GM19468 (cell line): ENCODE measurements around the gene DLGAP4.

ENCODE experiments used
- ATAC-seq: cut with Tn5 transposase; IDR thresholded peaks from one replicate; pipeline ENCODE4 v1.9.1; 2021; ENCODE audit warnings: mild to moderate bottlenecking, moderate library complexity, moderate number of reproducible peaks; ENCODE audit not compliant: unreplicated experiment; ENCODE audit errors: extremely low read depth

DLGAP4 gene, protein sequence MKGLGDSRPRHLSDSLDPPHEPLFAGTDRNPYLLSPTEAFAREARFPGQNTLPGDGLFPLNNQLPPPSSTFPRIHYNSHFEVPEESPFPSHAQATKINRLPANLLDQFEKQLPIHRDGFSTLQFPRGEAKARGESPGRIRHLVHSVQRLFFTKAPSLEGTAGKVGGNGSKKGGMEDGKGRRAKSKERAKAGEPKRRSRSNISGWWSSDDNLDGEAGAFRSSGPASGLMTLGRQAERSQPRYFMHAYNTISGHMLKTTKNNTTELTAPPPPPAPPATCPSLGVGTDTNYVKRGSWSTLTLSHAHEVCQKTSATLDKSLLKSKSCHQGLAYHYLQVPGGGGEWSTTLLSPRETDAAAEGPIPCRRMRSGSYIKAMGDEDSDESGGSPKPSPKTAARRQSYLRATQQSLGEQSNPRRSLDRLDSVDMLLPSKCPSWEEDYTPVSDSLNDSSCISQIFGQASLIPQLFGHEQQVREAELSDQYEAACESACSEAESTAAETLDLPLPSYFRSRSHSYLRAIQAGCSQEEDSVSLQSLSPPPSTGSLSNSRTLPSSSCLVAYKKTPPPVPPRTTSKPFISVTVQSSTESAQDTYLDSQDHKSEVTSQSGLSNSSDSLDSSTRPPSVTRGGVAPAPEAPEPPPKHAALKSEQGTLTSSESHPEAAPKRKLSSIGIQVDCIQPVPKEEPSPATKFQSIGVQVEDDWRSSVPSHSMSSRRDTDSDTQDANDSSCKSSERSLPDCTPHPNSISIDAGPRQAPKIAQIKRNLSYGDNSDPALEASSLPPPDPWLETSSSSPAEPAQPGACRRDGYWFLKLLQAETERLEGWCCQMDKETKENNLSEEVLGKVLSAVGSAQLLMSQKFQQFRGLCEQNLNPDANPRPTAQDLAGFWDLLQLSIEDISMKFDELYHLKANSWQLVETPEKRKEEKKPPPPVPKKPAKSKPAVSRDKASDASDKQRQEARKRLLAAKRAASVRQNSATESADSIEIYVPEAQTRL

GRCh38 chr20:36305602-36306551, at the start of gene DLGAP4:
DLGAP4 (plus strand) TSS chr20:36306339; CDS start chr20:36431718, 125,379 bp downstream.
- ATAC-seq, result no peak

DNA sequence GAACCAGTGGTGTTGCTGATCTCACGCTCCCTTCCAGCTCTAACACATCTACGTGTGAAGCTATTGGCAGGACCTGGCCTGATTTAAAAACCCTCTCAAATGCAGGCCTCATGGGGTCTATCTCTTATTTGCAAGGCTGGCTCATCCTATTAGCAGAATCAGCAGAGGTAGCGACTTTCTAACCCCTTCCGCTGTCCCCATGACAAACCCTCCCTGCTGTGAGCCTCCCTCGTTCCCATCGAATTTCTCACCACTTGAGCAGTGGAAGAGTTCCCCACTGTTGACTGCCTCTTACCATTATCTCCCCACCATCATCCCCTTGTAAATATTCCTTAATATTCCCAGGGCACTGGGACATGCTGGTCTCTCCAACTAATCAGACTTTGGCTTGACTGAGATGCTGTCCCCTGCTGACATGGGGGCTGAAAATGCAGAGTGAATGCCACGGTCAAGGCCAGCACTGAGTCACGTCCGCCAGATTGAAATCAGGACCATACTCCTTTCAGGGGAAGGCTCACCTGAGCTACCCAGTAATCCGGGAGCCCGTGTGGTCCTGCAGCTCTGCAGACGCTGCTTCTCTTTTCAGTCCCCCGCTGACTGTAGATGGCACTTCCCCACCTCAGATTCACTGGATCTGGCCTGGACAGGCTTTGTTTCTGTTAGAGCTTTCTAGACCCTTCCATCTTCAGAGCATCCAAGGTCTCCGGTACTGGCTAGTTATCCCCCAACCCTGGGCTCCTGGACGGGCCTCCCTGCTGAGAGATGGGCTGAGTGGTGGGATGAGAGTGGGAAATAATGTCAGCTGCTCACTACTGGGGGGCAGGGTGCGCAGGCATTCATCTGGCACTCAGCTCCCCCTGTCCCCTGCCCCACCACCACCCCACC, 46.7 kb upstream of the DLGAP4 start:
- ATAC-seq, result no peak

- ATAC-seq, result no peak
These were observed 45.8 kb upstream of the DLGAP4 start for GRCh38 chr20:36260316-36260715.

DNA sequence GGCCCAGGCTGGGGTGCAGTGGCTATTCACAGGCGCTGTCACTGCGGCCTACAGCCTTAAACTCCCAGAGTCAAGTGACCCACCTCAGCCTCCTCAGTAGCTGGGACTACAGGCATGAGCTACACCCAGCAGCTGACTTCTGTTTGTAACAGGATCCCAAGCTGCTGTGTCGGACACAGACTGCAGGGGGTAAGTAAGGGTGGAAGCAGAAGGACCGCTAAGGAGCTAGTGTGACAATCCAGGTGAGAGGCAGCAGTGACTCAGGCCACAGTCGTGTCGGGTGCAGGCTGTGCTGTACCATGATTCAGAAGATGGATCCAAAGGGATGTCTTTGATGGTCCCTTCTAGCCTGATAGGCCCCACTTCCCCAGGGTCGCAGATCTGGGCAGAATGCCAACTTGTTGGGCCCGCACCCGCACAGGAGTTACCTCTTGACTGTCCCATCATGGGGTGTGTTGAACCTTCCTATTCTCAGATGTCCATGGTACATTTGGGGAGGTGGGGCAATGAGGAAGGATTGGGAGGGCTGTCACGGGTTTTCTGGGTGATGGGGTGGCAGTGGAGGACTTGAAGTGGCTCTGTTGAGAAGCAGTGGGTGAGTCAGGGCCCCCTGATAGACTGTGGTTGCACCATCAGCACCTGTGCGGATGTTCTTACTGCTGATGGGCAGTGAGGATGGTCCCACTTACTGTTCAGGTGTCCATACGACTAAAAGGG, 44.6 kb upstream of the DLGAP4 start:
- ATAC-seq, result no peak

- ATAC-seq, result no peak
These were observed 43.7 kb upstream of the DLGAP4 start for GRCh38 chr20:36262440-36262839.

GRCh38 chr20:36264426-36265246, 41.5 kb upstream of the DLGAP4 start:
- no peak for ATAC-seq

- ATAC-seq, result no peak
These were observed 40.0 kb upstream of the DLGAP4 start for GRCh38 chr20:36266189-36266588.

- no peak for ATAC-seq
These were observed 38.3 kb upstream of the DLGAP4 start for GRCh38 chr20:36267605-36268381.

DNA sequence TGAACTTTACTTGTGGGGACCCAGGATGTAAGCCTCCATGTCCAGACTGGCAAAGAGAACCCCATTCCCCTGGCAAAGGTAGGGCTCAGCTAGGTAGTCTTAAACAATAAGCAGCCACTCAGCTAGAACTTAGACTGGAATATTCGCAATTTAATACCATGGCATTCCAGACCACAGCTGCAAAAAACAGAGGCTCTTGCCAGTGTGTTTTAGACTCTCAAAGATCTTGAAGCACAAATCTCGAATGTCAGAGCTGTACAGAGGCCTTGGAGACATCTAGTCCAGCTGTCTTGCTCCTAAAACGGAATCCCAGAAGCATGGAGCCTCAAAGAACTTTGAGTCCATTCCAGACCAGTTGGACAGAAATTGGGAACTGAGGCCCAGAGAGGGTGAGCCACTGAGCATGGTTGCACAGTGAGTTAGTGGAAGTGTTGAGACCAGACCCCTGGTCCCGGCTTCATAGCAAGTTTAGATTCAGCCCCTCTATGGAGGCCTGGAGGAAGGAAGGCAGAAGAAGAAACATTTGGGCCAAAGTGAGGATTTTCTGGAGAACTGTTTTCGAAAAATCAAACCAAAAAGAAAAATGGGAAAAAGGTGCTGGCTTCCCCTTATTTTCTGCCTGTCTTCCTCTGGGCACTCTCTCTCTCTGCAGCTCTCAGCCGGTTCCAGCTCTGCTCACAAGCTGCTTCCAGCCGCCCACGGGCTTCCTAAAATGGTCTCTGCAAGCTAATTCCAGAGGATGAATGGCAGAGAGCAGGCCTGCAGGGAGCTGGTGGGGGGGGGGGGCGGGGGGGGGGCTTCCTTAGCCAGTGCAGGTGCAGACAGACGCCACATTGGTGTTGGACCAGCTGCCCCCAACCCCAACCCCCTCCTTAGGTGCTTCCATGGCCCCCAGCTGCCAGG, 37.4 kb upstream of the DLGAP4 start:
- ATAC-seq, result no peak

GRCh38 chr20:36269507-36269906, 36.6 kb upstream of the DLGAP4 start:
- no peak for ATAC-seq

- ATAC-seq, result no peak
These were observed 35.1 kb upstream of the DLGAP4 start for GRCh38 chr20:36270744-36271638.

- no peak for ATAC-seq
These were observed 34.2 kb upstream of the DLGAP4 start for GRCh38 chr20:36271639-36272546.

GRCh38 chr20:36272547-36273220, 33.5 kb upstream of the DLGAP4 start:
- ATAC-seq, result no peak
